GM21381 (cell line): ENCODE data around the gene JAML.

Experiments
- ATAC-seq: cut with Tn5 transposase; IDR thresholded peaks from one replicate; pipeline ENCODE4 v1.9.1; 2021; ENCODE audit warnings: mild to moderate bottlenecking, moderate library complexity; ENCODE audit not compliant: unreplicated experiment

Gene JAML

GRCh38 chr11:118148856-118149255, 76.0 kb downstream of the JAML start:
- ATAC-seq: no peak

DNA sequence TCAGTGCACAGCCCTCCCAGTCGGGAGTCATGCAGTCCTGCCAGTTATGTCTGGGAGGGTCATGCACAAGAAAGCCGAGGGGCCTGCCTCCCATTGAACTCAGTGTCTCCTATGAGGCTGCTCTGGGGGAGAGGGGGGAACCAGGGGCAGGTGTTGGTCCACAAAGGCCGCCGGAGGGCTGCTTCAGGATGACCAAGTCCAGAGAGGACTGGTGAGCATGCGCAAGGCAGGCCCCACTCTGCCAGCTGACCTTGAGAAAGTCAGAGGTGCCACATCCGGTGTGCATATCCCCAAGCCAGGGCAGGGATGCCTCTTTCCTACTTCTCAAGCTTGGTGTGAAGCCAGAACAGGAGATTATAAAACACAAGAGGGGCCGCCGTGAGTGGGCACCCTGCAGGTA, 76.6 kb downstream of the JAML start:
- no peak for ATAC-seq

DNA sequence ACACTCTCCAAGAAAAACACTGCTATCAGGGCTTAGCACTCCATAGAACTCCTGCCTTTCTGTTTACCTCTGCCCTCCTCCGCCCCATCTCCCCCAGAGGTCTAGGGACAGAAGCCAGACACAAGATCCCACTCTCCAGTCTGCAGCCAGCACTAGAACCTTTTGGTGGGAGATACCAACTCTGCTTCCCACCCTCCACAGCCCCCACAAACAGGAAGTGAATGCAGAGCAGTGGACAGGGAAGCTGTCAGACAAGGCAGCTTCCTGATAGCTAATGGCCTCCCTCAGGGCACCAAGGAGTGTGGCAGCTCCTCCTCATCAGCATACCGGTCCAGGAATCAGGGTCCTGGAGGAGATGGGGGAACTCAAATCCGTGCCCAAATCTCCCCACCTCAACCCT, 77.3 kb downstream of the JAML start:
- no peak for ATAC-seq

DNA sequence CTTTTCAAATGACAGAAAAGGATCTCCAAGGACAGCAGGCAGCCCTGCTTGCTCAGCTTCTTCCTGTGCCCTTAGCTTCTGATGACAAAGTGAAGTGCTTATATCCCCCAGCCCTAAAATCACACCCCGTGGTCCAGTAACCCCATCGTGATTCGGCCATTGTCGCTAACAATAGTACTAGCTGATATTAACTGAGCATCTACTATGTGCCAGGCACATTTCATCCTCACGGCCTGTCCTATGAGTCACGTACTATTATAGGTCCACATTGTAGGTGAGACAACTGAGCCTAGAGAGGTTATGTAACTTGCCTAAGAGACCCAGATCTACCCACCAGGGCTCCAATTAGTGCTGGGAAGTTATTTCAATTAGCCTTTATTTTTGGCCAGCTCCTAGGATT, 78.3 kb downstream of the JAML start:
- ATAC-seq: no peak

DNA sequence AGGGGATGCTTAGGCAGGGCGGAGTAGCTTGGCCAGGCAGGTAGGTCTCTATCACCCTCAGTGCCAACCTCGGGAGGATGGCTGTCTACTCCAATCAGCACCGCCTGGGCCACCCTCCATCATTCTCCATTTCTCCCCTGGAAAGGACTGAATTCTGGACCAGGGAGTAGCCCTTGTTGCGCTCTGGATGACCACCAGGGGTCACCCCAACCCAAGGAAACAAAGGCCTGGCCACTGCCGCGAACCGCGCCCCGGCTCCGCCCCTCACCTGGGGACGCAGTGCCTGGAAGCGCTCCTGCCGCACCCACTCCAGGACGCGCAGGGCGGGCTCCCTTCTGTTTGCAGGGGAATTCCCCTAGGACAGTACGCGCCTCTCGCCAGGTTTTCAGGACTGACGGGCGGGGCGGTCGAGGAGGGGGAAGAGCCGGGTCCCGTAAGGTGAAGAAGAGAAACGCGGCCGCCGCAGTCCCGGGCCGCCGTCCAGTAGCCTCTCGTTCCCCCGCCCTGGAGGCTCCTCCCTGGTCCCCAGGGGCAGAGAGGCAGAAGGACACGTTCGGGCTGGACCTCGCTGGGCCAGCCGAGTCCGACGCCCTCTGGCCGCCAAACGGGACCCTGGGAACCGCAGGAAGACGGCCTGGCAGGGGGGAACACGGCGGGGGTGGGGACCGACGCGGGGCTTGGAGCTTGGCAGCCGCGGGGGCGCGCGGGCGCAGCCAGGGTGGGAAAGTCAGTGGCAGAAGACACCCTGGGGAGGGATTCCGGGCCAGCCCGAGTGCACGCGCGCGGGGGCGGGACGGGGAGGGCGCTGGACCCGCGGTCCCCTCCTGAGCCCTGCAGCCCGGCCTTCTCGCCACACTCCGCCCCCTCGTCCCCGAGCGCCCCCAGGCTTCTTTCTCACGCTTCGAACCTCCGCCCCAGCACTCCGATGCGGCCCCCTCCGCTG, 79.3 kb downstream of the JAML start:
- no peak for ATAC-seq

- ATAC-seq: no peak
Measured at GRCh38 chr11:118144301-118145268, 80.2 kb downstream of the JAML start.
